OCI-LY1 (cell line): ENCODE results near the gene TSEN34.

ENCODE experiments used
- EZH2 ChIP-seq: fragments of 200-600 bp; sonication (generic), shearing (Covaris generic); IDR thresholded peaks from 2 replicates; pipeline ENCODE4 v1.8.0; 2017; ENCODE audit warnings: borderline replicate concordance, mixed run types, mild to moderate bottlenecking, antibody characterized with exemption, low read length, moderate library complexity, mixed read lengths
- TF ChIP-seq, protein P1 (sequence below): fragments of 200-600 bp; sonication (generic), shearing (Covaris generic); IDR thresholded peaks from 2 replicates; pipeline ENCODE4 v1.5.1; 2017; ENCODE audit warnings: mild to moderate bottlenecking, antibody characterized with exemption, low read length, moderate library complexity, mixed read lengths

DNA sequence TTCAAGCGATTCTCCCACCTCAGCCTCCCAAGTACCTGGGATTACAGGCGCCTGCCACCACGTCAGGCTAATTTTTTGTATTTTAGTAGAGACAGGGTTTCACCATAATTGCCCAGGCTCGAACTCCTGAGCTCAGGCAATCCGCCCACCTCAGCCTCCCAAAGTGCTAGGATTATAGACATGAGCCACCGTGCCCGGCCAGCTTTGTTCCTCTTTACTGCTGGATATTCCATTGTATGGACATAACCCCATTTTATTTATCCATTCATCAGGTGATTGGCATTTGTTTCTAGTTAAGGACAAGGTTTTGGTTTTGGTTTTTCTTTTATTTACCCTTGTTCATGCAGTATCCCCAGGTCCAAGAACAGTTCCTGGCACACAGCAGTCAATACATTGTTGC lies 5.4 kb downstream of the TSEN34 start:
- TF ChIP-seq, protein P1, sequence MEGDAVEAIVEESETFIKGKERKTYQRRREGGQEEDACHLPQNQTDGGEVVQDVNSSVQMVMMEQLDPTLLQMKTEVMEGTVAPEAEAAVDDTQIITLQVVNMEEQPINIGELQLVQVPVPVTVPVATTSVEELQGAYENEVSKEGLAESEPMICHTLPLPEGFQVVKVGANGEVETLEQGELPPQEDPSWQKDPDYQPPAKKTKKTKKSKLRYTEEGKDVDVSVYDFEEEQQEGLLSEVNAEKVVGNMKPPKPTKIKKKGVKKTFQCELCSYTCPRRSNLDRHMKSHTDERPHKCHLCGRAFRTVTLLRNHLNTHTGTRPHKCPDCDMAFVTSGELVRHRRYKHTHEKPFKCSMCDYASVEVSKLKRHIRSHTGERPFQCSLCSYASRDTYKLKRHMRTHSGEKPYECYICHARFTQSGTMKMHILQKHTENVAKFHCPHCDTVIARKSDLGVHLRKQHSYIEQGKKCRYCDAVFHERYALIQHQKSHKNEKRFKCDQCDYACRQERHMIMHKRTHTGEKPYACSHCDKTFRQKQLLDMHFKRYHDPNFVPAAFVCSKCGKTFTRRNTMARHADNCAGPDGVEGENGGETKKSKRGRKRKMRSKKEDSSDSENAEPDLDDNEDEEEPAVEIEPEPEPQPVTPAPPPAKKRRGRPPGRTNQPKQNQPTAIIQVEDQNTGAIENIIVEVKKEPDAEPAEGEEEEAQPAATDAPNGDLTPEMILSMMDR, result no peak
- no peak for TF ChIP-seq EZH2
